HepG2 (cell line): ENCODE data around the gene PRSS53. TPM values are rescaled to one million over a fixed set of nuclear protein-coding genes. Genes with fewer than 3 reads are reported as not detected.
A peak's percentile ranks its signal among the peaks of the same experiment; 100 is the strongest.

Experiments used
- CBX1 ChIP-seq: IDR thresholded peaks from one replicate; pipeline ENCODE4 v1.6.1; 2016; ENCODE audit warnings: antibody characterized with exemption, low read depth
- CBX5 ChIP-seq: sonication (generic); formaldehyde crosslinking; IDR thresholded peaks from 2 replicates; pipeline ENCODE4 v1.4.0; 2020; ENCODE audit warnings: missing genetic modification reagents, borderline replicate concordance
- EEA1 ChIP-seq: sonication (generic); formaldehyde crosslinking; IDR thresholded peaks from 2 replicates; pipeline ENCODE4 v1.5.1; 2020; ENCODE audit warnings: mild to moderate bottlenecking, missing genetic modification reagents, borderline replicate concordance
- FLYWCH1 ChIP-seq: sonication (generic); formaldehyde crosslinking; IDR thresholded peaks from 2 replicates; pipeline ENCODE4 v1.8.1; 2023; ENCODE audit warnings: mild to moderate bottlenecking, missing genetic modification reagents
- IRX3 ChIP-seq: sonication (generic); formaldehyde crosslinking; IDR thresholded peaks from 2 replicates; pipeline ENCODE4 v1.8.1; 2023; ENCODE audit warnings: mild to moderate bottlenecking, low read depth, missing genetic modification reagents, borderline replicate concordance
- KIAA2018 ChIP-seq: sonication (generic); formaldehyde crosslinking; IDR thresholded peaks from 2 replicates; pipeline ENCODE4 v1.5.0; 2020; ENCODE audit warnings: mild to moderate bottlenecking, missing genetic modification reagents, borderline replicate concordance
- NKX3-1 ChIP-seq: sonication (generic); formaldehyde crosslinking; IDR thresholded peaks from 2 replicates; pipeline ENCODE4 v1.5.0; 2020; ENCODE audit warnings: missing genetic modification reagents
- RAD51 ChIP-seq: fragments of 450-650 bp; IDR thresholded peaks from 2 replicates; pipeline ENCODE4 v1.6.1; 2016; ENCODE audit warnings: borderline replicate concordance
- SAFB2 ChIP-seq: sonication (generic); formaldehyde crosslinking; IDR thresholded peaks from 2 replicates; pipeline ENCODE4 v1.5.1; 2020; ENCODE audit warnings: missing genetic modification reagents, low read depth, mild to moderate bottlenecking, borderline replicate concordance
- ZNF280B ChIP-seq: sonication (generic); formaldehyde crosslinking; IDR thresholded peaks from 2 replicates; pipeline ENCODE4 v1.5.0; 2020; ENCODE audit warnings: missing genetic modification reagents, mild to moderate bottlenecking, borderline replicate concordance
- ZNF33B ChIP-seq: sonication (generic); formaldehyde crosslinking; IDR thresholded peaks from 2 replicates; pipeline ENCODE4 v1.5.1; 2020; ENCODE audit warnings: mild to moderate bottlenecking, missing genetic modification reagents
- ZNF432 ChIP-seq: sonication (generic); formaldehyde crosslinking; IDR thresholded peaks from 2 replicates; pipeline ENCODE4 v1.5.0; 2020; ENCODE audit warnings: missing genetic modification reagents, mild to moderate bottlenecking, borderline replicate concordance
- ZNF7 ChIP-seq: IDR thresholded peaks from 2 replicates; pipeline ENCODE4 v1.6.1; 2016; ENCODE audit warnings: missing biosample characterization, missing genetic modification reagents
- ZNF709 ChIP-seq: sonication (generic); formaldehyde crosslinking; IDR thresholded peaks from 2 replicates; pipeline ENCODE4 v1.5.0; 2020; ENCODE audit warnings: mild to moderate bottlenecking, missing genetic modification reagents
- ZSCAN9 ChIP-seq: IDR thresholded peaks from 2 replicates; pipeline ENCODE4 v1.6.1; 2016; ENCODE audit warnings: borderline replicate concordance
- polyA plus RNA-seq, 8 experiments: library from polyadenylated mRNA; depleted of rRNA in 3 of 8; stranded (reverse) in 7 of 8; unstranded in 1 of 8; fragments of >200 nt; fragmentation: Illumina TruSeq in 4 of 8; extraction: Trizol in 4 of 8; gene quantifications; 2 replicates each; pipeline versions ENCODE4 v1.2.1 to v1.2.3, GENCODE V29; 2011 to 2016; ENCODE audit warnings: low read depth in 4 of 8, missing spikeins in 1 of 8, mixed read lengths in 1 of 8; ENCODE audit not compliant: insufficient read depth in 1 of 8
- total RNA-seq, 5 experiments: library from RNA; depleted of rRNA; stranded (reverse); fragments of >200 nt; fragmentation: Illumina TruSeq; extraction: Trizol; gene quantifications; 2 replicates each; pipeline ENCODE4 v1.2.3, GENCODE V29; 2016; ENCODE audit warnings: low read depth in 1 of 5

Gene PRSS53
- total and polyA plus RNA-seq, 2 of the 13 experiments (the other 11 are each of a cell fraction or from before 2014, with no cell fraction given) = 2.2 to 7.4 TPM

- TF ChIP-seq ZSCAN9 (peak; percentile 74; the same call in 1 of the 2 replicates), NKX3-1 (CRISPR knock-in tag) (0 out of 2 replicates have a peak, but pooled peaks have one; percentile 34), ZNF280B (CRISPR knock-in tag) (no peak; the same call in 1 of the 2 replicates), ZNF33B (CRISPR knock-in tag) (no peak), CBX5 (no peak), ZNF709 (CRISPR knock-in tag) (peak; percentile 44; the same call in 1 of the 2 replicates), FLYWCH1 (CRISPR knock-in tag) (no peak), EEA1 (CRISPR knock-in tag) (no peak), ZNF432 (no peak), KIAA2018 (CRISPR knock-in tag) (no peak), CBX1 (no peak), SAFB2 (no peak), ZNF7 (CRISPR knock-in tag) (no peak), IRX3 (CRISPR knock-in tag) (no peak), RAD51 (no peak)
Measured at GRCh38 chr16:31033709-31034492, 54.8 kb downstream of the PRSS53 start (continued).
